ENCODE results near the gene SAT1.

- TF ChIP-seq GATA2 (IDR thresholded peaks at IDR 0.05; ENCODE audit: low read depth, low read length) (no peak), GATA3 (IDR thresholded peaks at IDR 0.05; ENCODE audit: low read depth, low read length) (no peak)
These were observed 16.1 kb upstream of the SAT1 start for GRCh38 chrX:23766650-23767551.
